CD4-positive, CD25-positive, alpha-beta regulatory T cell (primary cell): ENCODE measurements around the gene HS3ST5. TPM values are rescaled to one million over a fixed set of nuclear protein-coding genes. Genes with fewer than 3 reads are reported as not detected.
A peak's percentile ranks its signal among the peaks of the same experiment; 100 is the strongest.
"Not testable (repeated sequence)": the region's sequence is repeated elsewhere in the genome, so short reads cannot be mapped to it uniquely, and the experiment has no call there.

ENCODE experiments used
- ATAC-seq, 2 donors: fragments of 150-1000 bp; cut with Tn5 transposase; one replicate each; pipeline ENCODE4 v1.10.0; 2021; ENCODE audit warnings: low read depth in 2 of 2, moderate number of reproducible peaks in 2 of 2, moderate library complexity in 1 of 2
- DNase-seq, 3 donors: peaks; one replicate each; pipeline versions ENCODE4 v3.0.0 to v3.0.0-alpha.2; 2012 to 2022; ENCODE audit warnings: mixed read lengths in 1 of 3
- H3K27ac ChIP-seq: one replicate; pipeline ENCODE4 v1.7.0; 2013; ENCODE audit warnings: mild to moderate bottlenecking, low read length; ENCODE audit not compliant: insufficient read depth, poor library complexity, severe bottlenecking
- H3K27me3 ChIP-seq: one replicate; pipeline ENCODE4 v1.7.0; 2013; ENCODE audit warnings: low read length; ENCODE audit not compliant: control insufficient read depth, insufficient read depth
- H3K36me3 ChIP-seq: one replicate; pipeline ENCODE4 v1.7.0; 2013; ENCODE audit warnings: mild to moderate bottlenecking, low read length, moderate library complexity; ENCODE audit not compliant: control insufficient read depth, insufficient read depth
- H3K4me1 ChIP-seq: 2 replicates; pipeline ENCODE4 v1.7.0; 2013; ENCODE audit warnings: mild to moderate bottlenecking, low read length; ENCODE audit not compliant: insufficient read depth, control insufficient read depth, poor library complexity, severe bottlenecking
- H3K4me3 ChIP-seq: one replicate; pipeline ENCODE4 v1.7.0; 2013; ENCODE audit warnings: low read depth, mild to moderate bottlenecking, low read length, moderate library complexity
- H3K9me3 ChIP-seq, 2 experiments: 1 replicate in 1 of 2; 2 replicates in 1 of 2; pipeline ENCODE4 v1.7.0; 2013; ENCODE audit warnings: low read length in 2 of 2, mild to moderate bottlenecking in 1 of 2, moderate library complexity in 1 of 2; ENCODE audit not compliant: control insufficient read depth in 2 of 2
- H3K27ac Mint-ChIP-seq, 3 donors: one replicate each; pipeline ENCODE4 v1.8.0; 2020 to 2022; ENCODE audit warnings: mild to moderate bottlenecking in 3 of 3, mixed read lengths in 3 of 3, moderate library complexity in 2 of 3
- H3K27me3 Mint-ChIP-seq: one replicate; pipeline ENCODE4 v1.8.0; 2022; ENCODE audit warnings: mild to moderate bottlenecking, mixed read lengths
- H3K36me3 Mint-ChIP-seq: one replicate; pipeline ENCODE4 v1.8.0; 2020; ENCODE audit warnings: mixed read lengths
- H3K4me1 Mint-ChIP-seq, 4 donors: one replicate each; pipeline ENCODE4 v1.8.0; 2020 to 2022; ENCODE audit warnings: mixed read lengths in 4 of 4, mild to moderate bottlenecking in 1 of 4
- H3K4me3 Mint-ChIP-seq, 4 donors: one replicate each; pipeline ENCODE4 v1.8.0; 2020 to 2022; ENCODE audit warnings: mild to moderate bottlenecking in 4 of 4, mixed read lengths in 4 of 4, moderate library complexity in 3 of 4
- H3K9me3 Mint-ChIP-seq, 7 donors: one replicate each; pipeline ENCODE4 v1.8.0; 2020 to 2022; ENCODE audit warnings: mixed read lengths in 7 of 7, mild to moderate bottlenecking in 3 of 7, moderate library complexity in 2 of 7
- polyA plus RNA-seq, 4 donors: library from polyadenylated mRNA; unstranded; fragments of 300-500 nt; fragmentation: Illumina TruSeq; gene quantifications; one replicate each; pipeline ENCODE4 v1.2.3, GENCODE V29; 2021
- total RNA-seq: library from RNA; stranded (reverse); gene quantifications from one replicate; pipeline ENCODE4 v1.2.3, GENCODE V29; 2022

Gene HS3ST5
- total and polyA plus RNA-seq, 5 donors from 2014 or later, result not detected

DNA sequence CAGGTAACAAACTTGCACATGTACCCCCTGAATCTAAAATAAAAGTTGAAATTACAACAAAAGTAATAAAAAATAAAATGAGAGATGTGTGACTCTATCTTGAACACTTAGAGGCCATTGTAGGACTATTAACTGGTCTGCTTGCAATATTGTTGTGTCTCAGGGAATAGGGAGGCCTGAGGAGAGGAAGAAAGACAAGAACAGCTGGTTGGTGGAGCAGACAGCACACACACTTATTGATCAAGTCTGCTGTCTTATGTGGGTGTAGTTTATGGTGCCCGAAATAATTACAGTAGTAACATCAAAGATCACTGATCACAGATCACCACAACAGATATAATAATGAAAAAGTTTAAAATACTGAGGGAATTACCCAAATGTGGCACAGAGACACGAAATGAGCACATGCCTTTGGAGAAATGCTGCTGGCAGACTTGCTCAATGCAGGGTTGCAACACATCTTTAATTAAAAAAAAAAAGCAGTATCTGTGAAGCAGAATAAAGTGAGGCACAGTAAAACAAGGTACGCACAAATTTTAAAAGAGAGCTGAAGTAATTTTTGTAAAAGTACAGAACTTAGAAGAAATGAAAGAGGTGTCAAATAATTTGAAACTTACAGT, 261.8 kb downstream of the HS3ST5 start:
- Histone ChIP-seq H3K27me3 (no peaks in the 10 kb centered on the region), H3K27ac (no peak overlapping the region), H3K4me1 (no peaks in the 10 kb centered on the region), H3K36me3 (no peaks in the 10 kb centered on the region), H3K4me3 (no peak overlapping the region), H3K9me3 (no peaks in the 10 kb centered on the region)
- peaks cover 7% of the 10 kb centered on the region for H3K27me3 Mint-ChIP-seq
- no peaks in the 10 kb centered on the region for H3K36me3 Mint-ChIP-seq
- no peak for DNase-seq
- H3K4me1 Mint-ChIP-seq, result no peaks in the 10 kb centered on the region
- H3K9me3 Mint-ChIP-seq, result peaks cover 0 to 4% (median 0%) of the 10 kb centered on the region in 7 donors
- ATAC-seq, result no peak
- no peak overlapping the region for H3K4me3 Mint-ChIP-seq
- H3K27ac Mint-ChIP-seq, result no peak overlapping the region

DNA sequence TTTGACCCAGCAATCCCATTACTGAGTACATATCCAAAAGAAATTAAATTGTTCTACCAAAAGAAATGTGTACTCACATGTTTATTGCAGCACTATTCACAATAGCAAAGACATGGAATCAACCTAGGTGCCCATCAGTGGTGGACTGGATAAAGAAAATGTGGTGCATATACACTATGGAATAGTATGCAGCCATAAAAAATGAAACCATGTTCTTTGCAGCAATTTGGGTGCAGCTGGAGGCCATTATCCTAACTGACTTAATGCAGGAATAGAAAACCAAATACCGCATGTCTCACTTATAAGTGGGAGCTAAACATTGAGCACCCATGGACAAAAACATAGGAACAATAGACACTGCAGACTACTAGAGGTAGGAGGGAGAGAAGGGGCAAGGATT, 262.4 kb downstream of the HS3ST5 start:
- not testable (repeated sequence) for H3K4me3 ChIP-seq, H3K4me1 Mint-ChIP-seq, H3K9me3 Mint-ChIP-seq, H3K27me3 ChIP-seq, H3K36me3 ChIP-seq, H3K4me1 ChIP-seq, H3K36me3 Mint-ChIP-seq, DNase-seq, H3K27ac Mint-ChIP-seq, H3K4me3 Mint-ChIP-seq, H3K27ac ChIP-seq, H3K27me3 Mint-ChIP-seq, H3K9me3 ChIP-seq, ATAC-seq

DNA sequence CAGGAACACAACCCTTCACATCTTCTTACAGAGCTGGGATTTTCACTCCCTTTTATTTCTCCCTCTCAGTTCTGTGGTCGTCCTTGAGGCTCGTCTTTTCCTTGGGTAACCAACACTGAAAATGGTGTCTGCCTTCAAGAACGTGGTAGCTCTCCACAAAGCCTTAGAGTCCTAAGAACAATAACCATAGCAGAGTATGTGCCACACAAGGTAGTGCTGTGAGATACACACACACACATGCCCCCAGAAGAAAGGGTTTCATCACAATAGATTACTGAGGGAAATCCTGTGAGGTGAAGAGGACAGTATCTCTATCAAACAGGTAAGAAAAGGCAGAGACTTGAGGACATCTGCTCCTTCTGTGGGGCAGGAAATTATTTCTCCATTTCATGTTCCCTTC, 267.0 kb downstream of the HS3ST5 start:
- H3K4me3 Mint-ChIP-seq, result no peak overlapping the region
- H3K4me1 Mint-ChIP-seq, result no peaks in the 10 kb centered on the region
- H3K9me3 Mint-ChIP-seq, result peaks cover 0 to 4% (median 0%) of the 10 kb centered on the region in 7 donors
- Histone ChIP-seq H3K27ac (no peak overlapping the region), H3K36me3 (no peaks in the 10 kb centered on the region), H3K4me1 (no peaks in the 10 kb centered on the region), H3K9me3 (no peaks in the 10 kb centered on the region), H3K27me3 (no peaks in the 10 kb centered on the region), H3K4me3 (no peak overlapping the region)
- no peaks in the 10 kb centered on the region for H3K36me3 Mint-ChIP-seq
- DNase-seq (no peak), ATAC-seq (no peak)
- H3K27ac Mint-ChIP-seq, result no peak overlapping the region
- peaks cover 5% of the 10 kb centered on the region for H3K27me3 Mint-ChIP-seq

DNA sequence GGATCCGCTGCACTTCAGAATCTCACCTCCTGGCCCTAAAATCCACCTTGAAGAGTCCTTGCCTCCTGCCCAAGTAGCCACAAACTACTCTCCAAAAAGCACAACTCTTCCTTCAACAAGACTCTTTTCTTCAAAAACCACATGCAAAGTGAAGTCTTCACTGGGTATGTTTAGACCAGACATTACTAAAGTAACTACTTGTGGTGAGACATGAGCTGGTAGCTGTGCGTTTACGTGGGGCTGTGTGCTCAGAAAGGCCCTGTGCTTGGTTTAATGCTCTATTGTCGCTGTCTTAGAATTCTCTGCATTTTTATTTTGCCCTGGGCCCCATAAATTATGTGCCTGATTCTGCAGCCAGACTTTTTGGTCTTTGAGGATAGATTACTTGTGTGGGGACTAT, 267.5 kb downstream of the HS3ST5 start:
- H3K4me1 ChIP-seq, result no peaks in the 10 kb centered on the region
- no peaks in the 10 kb centered on the region for H3K36me3 ChIP-seq
- H3K4me3 ChIP-seq, result no peak overlapping the region
- no peaks in the 10 kb centered on the region for H3K9me3 ChIP-seq
- H3K36me3 Mint-ChIP-seq, result no peaks in the 10 kb centered on the region
- H3K4me3 Mint-ChIP-seq, result no peak overlapping the region
- no peak overlapping the region for H3K27ac Mint-ChIP-seq
- no peaks in the 10 kb centered on the region for H3K4me1 Mint-ChIP-seq
- H3K27ac ChIP-seq, result no peak overlapping the region
- peaks cover 0 to 4% (median 0%) of the 10 kb centered on the region in 7 donors for H3K9me3 Mint-ChIP-seq
- ATAC-seq, result no peak
- DNase-seq, result no peak
- no peaks in the 10 kb centered on the region for H3K27me3 ChIP-seq
- peaks cover 5% of the 10 kb centered on the region for H3K27me3 Mint-ChIP-seq

DNA sequence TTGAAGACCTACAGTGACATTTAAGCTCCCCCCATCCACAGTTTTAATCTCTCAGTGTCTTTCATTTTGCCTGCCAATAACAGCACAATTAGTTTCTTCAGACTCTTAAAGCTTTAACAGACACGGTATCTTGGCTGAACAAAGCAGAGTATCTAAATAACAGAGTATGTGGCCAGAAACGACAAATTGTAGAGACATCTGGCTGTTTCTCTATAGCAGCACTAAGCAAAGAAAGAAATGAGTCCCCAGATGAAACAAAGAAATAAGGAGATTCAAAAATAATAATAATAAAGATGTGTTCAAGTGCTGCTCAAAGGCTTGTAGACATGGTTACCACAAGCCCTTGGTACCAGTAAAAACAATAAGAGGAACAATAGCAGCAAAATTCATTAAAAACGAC, 274.1 kb downstream of the HS3ST5 start:
- ATAC-seq, result no peak
- Mint-ChIP-seq H3K27me3 (no peaks in the 10 kb centered on the region), H3K9me3 (peaks cover 0 to 2% (median 0%) of the 10 kb centered on the region in 7 donors)

DNA sequence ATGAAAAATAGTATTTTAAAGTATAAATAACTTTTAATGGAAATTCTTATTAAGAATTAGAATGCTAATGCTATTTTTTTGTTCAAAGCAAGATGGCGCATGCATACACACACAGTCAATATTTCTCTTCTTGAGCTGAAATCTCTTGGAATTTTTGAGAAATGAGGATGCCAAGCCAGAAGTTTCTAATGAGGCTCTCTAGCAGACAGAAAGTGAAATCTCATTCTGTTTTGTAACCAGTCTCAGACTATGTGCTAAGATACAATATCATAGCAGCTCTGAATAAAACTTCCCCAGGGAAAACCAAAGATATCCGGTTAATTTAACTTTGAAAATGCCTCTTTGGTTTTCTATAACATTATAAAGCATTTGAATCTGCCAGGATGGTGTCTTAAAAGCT, 274.7 kb downstream of the HS3ST5 start:
- no peaks in the 10 kb centered on the region for H3K36me3 Mint-ChIP-seq
- Histone ChIP-seq H3K36me3 (no peaks in the 10 kb centered on the region), H3K27ac (no peak overlapping the region), H3K27me3 (no peaks in the 10 kb centered on the region), H3K4me3 (no peak overlapping the region), H3K4me1 (no peaks in the 10 kb centered on the region), H3K9me3 (no peaks in the 10 kb centered on the region)
- peaks cover 0 to 2% (median 0%) of the 10 kb centered on the region in 7 donors for H3K9me3 Mint-ChIP-seq
- ATAC-seq (no peak), DNase-seq (no peak)
- no peak overlapping the region for H3K27ac Mint-ChIP-seq
- H3K4me3 Mint-ChIP-seq, result no peak overlapping the region
- H3K4me1 Mint-ChIP-seq, result no peaks in the 10 kb centered on the region
- no peaks in the 10 kb centered on the region for H3K27me3 Mint-ChIP-seq

More for the DNA sequence above, 274.1 kb downstream of the HS3ST5 start:
- H3K27ac ChIP-seq, result no peak overlapping the region
- no peaks in the 10 kb centered on the region for H3K4me1 ChIP-seq
- H3K36me3 ChIP-seq, result no peaks in the 10 kb centered on the region
- H3K4me3 ChIP-seq, result no peak overlapping the region
- H3K27me3 ChIP-seq, result no peaks in the 10 kb centered on the region
- Mint-ChIP-seq H3K4me1 (no peaks in the 10 kb centered on the region), H3K36me3 (no peaks in the 10 kb centered on the region), H3K4me3 (no peak overlapping the region), H3K27ac (no peak overlapping the region)
- no peaks in the 10 kb centered on the region for H3K9me3 ChIP-seq
- DNase-seq, result no peak

DNA sequence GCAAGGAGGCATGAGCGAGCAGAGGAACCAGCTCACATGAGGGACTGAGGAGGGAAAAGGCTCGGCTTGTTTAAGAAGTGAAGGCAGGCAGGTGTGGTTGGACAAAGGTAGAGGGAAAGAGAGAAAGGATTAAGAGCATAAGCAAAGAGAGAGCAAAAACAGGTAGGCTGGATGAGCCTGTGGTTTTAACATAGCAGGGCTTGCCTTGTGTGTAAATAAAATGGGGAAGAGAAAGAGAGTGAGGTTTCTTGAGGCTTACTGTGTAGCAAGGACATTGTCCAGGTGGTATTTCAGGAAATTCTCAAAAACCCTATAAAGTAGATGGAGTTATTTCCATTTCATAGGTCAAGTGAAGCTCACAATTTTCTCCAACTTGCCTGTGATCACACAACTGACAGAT, 278.0 kb downstream of the HS3ST5 start:
- H3K4me3 ChIP-seq, result no peak overlapping the region
- peaks cover 0 to 1% (median 0%) of the 10 kb centered on the region in 7 donors for H3K9me3 Mint-ChIP-seq
- no peaks in the 10 kb centered on the region for H3K36me3 Mint-ChIP-seq
- no peaks in the 10 kb centered on the region for H3K27me3 ChIP-seq
- no peaks in the 10 kb centered on the region for H3K9me3 ChIP-seq
- no peaks in the 10 kb centered on the region for H3K4me1 Mint-ChIP-seq
- no peaks in the 10 kb centered on the region for H3K36me3 ChIP-seq
- no peaks in the 10 kb centered on the region for H3K27me3 Mint-ChIP-seq
- H3K4me3 Mint-ChIP-seq, result no peak overlapping the region
- peak overlapping the region in 1 of 3 donors; percentile 57 for H3K27ac Mint-ChIP-seq
- H3K27ac ChIP-seq, result no peak overlapping the region
- no peaks in the 10 kb centered on the region for H3K4me1 ChIP-seq
- ATAC-seq, result no peak
- no peak for DNase-seq

DNA sequence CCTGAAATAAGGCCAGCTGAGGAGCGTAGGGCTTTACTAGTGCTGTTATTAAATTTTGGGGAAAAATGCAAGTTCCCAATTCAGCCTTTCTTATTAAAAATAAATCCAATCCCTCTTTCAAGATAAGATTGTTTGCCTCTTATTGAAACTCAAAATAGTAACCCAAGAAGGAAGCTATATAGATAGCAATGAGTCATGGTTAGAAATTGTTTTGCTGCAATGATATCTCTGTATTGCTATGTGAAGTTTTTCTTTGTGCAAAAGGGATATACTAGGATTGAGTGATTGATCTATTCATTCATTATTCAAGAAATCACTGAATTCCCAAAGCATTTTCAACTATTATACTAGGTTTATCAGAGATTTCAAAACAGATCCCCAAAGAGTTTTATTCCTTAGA, 278.9 kb downstream of the HS3ST5 start:
- DNase-seq (no peak), ATAC-seq (no peak)
- H3K27me3 Mint-ChIP-seq, result no peaks in the 10 kb centered on the region
- no peaks in the 10 kb centered on the region for H3K27me3 ChIP-seq
- H3K4me1 ChIP-seq, result no peaks in the 10 kb centered on the region
- H3K36me3 ChIP-seq, result no peaks in the 10 kb centered on the region
- H3K36me3 Mint-ChIP-seq, result no peaks in the 10 kb centered on the region
- H3K4me3 ChIP-seq, result no peak overlapping the region
- no peak overlapping the region for H3K27ac Mint-ChIP-seq
- no peak overlapping the region for H3K27ac ChIP-seq
- H3K9me3 Mint-ChIP-seq, result peaks cover 0 to 3% (median 0%) of the 10 kb centered on the region in 7 donors
- H3K4me1 Mint-ChIP-seq, result no peaks in the 10 kb centered on the region
- no peaks in the 10 kb centered on the region for H3K9me3 ChIP-seq
- H3K4me3 Mint-ChIP-seq, result no peak overlapping the region
